ENCODE measurements around the gene CCNL1.

The CCNL1 gene

DNA sequence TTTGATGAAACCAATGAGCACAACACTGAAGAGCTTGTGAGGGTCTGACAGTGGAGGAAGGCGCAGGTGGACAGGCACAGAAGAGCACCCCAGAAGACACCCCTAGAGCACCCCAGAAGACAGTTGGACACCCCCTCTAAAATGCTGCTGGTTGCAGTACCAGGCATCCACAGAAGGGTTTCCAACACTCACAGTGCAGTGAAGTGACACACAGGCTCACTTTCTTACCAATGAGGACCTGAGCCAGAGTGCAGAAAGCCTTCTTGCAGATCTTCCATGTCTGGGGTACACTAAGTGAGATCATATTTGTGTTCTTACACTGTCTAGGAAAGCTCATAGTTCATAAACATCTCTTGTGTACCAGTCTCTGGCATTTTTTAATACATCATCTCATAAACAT, 27.6 kb downstream of the CCNL1 start:
- TF ChIP-seq, protein P1, sequence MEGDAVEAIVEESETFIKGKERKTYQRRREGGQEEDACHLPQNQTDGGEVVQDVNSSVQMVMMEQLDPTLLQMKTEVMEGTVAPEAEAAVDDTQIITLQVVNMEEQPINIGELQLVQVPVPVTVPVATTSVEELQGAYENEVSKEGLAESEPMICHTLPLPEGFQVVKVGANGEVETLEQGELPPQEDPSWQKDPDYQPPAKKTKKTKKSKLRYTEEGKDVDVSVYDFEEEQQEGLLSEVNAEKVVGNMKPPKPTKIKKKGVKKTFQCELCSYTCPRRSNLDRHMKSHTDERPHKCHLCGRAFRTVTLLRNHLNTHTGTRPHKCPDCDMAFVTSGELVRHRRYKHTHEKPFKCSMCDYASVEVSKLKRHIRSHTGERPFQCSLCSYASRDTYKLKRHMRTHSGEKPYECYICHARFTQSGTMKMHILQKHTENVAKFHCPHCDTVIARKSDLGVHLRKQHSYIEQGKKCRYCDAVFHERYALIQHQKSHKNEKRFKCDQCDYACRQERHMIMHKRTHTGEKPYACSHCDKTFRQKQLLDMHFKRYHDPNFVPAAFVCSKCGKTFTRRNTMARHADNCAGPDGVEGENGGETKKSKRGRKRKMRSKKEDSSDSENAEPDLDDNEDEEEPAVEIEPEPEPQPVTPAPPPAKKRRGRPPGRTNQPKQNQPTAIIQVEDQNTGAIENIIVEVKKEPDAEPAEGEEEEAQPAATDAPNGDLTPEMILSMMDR (IDR thresholded peaks at IDR 0.05; ENCODE audit: low read depth, low read length), result no peak
- H3K4me3 ChIP-seq (ENCODE audit: low read depth, low read length), result no peak overlapping the region

DNA sequence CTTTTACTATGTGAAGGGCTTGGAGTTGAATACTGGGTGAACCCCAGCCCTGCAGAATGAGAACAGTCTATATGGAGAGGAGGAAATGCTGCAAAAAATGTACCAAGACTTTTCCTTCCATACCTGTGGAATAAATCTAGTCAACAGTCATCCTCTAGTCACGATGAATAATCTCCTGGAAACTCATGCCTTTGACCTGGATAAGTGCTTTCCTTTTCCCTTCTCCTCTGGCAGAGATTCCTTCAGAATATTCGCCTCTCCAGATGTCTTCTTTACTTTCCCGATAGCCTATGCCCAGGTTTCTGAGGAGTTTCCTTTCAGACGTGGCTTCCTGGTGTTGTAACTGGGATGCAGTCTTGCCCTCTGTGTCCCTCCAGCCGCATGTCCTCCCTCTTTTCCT, 28.1 kb downstream of the CCNL1 start:
- no peak overlapping the region for H3K4me3 ChIP-seq (ENCODE audit: low read depth, low read length)
- TF ChIP-seq, protein P1 (IDR thresholded peaks at IDR 0.05; ENCODE audit: low read depth, low read length), result no peak

DNA sequence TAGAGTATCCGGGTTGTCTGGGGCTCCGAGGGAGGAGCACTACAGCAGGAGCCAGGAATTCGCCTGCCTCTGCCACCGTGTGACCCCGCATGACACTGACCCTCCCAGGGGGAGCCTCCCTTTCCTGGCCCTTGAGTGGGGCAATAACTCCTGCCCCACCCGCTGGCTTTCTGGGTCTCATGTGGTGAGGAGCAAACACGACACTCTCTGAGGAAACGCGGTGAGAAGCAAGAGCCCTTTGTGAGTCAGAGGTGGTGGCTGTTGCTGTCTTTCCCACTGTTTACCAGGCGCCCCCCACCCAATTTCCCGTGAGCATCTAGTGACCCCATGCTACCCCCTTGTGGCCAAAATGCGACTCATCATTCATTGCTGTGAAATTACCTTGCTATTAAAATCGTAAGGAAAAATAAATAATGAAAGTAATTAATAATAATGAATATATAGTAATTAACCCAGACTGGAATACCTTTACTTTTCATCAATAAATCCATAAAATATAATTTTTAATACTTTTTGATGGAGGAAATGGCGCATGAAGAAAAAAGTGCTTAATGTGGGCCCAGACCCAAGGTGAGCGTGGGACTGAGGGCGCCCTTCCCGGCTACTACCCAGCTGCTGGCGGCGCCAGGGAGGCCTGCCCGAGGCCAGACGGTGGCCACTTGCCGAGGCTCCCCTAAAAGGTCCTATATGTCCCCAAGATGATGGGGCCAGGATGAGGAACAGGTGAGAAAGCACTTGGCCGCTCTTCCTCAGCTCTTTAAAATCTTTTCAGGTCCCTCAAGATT, 29.3 kb downstream of the CCNL1 start:
- H3K4me3 ChIP-seq (ENCODE audit: low read depth, low read length), result no peak overlapping the region
- TF ChIP-seq, protein P1 (IDR thresholded peaks at IDR 0.05; ENCODE audit: low read depth, low read length), result peak; percentile 64

DNA sequence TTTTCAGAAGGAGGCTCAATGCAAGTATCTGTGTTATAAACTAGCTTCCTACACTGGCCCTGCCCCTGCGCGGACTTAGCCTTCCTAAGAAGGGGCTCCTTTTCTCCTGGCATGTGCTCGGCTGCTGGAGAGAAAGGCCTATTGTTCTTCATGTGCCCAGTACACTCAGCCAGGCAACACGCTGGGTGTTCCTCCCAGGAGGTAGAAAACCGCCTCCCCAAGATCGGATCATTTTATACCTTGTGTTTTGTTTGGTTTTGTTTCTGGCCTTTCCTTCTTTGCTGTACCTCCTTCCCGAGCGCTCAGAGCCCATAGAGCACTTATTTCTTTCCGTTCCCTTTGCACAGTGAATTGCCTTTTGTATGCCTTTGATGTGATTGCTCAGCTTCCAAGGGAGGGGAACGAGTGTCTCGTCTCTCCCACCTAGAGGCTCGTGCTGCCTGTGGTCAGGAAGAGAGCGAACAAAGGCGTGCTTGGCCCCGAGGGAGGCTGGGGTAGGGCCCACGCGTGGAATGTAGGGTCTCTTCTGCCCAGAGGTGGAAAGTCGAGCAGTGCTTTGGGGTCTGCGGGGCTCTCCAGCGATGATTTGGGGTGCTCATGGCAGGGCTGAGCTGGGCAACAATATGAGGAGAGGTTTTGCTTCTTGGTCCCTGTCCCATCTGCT, 30.0 kb downstream of the CCNL1 start:
- TF ChIP-seq, protein P1 (IDR thresholded peaks at IDR 0.05; ENCODE audit: low read depth, low read length), result no peak
- no peak overlapping the region for H3K4me3 ChIP-seq (ENCODE audit: low read depth, low read length)

DNA sequence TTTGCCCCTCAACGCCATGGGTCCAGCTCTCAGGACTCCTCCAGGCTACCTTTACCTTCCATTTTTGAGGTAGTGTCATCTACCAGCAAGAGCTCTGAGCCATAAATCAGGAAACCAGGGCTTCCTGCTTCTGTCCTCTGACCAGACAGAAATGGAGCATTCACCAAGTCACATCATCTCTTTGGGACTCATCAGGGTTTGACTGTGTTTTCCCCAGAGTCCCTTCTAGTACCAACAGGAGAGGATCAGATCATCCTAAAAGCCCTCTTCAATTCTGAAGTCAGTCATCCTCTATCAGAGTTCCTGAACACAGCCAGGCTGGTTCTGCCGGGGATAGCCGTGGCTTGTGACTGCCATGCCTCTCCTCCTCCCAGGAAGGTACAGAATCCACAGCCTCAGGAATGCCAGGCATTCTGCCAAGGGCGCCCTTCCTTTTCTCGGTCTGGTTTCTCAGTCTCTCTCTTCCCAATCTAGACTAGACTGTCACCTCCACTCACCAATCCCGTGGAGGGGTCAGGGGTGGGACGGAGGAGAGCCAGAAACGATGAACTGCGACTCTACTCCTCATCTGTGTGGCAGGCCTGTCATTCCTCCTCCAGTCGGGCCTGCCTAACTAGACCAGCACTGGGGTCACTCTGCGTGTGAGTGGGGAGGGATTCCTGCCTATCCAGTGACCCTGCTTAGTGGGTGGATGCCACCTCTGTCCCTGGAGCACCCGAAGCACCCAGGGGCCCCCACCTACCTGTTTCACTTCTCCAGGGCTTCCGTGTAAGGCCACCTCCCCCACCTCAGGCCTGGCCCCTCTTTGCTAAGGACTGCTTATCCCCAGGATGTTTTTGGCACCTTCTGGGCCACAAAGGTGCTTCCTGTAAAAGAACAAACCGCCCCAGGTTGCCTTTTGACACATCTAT, 30.9 kb downstream of the CCNL1 start:
- H3K4me3 ChIP-seq (ENCODE audit: low read depth, low read length), result no peak overlapping the region
- TF ChIP-seq, protein P1 (IDR thresholded peaks at IDR 0.05; ENCODE audit: low read depth, low read length), result no peak

DNA sequence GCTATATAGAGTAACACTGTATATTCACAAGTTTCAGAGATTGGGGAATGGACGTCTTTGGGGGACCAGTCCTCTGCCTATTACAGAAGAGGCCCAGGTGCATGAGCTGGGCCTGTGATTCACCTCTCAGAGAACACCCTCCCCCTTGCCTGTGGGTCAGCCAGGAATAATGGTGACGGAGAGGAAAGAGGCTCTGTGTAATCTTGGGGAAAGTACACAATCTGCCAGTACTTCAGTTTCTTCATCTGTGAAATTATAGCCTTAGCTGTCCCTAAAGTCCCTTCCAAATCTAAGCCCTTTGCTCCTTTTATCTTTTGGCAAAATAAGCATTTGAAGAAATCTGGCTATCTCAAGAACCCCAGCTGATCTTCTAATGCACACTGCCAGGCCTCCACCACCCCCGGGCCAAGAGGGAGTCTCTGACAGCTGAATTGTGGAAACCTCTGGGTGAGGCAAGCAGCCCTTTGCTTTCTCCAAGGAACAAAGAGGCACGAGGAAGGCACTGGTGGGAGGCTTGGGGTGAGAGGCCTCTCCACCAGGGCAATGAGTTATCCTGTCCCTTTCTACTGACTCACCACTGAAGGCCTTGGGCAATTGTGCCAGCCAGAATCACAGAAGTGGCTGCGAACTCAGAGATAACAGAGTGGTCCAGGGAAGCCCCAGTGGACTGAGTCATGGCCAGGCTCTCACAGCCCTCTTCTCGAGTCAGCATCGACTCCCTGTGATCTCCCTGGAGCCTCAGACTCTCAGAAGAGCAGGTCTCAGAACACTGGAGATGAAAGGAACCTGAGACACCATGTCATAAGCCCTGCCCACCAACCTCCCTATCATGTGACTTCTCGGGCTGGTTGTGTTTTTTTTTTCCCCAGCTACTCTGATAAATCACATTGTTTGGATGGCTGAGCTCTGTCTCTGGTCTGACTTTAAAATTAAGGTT, 31.8 kb downstream of the CCNL1 start:
- no peak overlapping the region for H3K4me3 ChIP-seq (ENCODE audit: low read depth, low read length)
- TF ChIP-seq, protein P1 (IDR thresholded peaks at IDR 0.05; ENCODE audit: low read depth, low read length), result no peak

Measured in WI38 (cell line).